GM12878 (cell line): ENCODE measurements around the gene USP16. TPM values are rescaled to one million over a fixed set of nuclear protein-coding genes. Genes with fewer than 3 reads are reported as not detected.

Source experiments
- CUX1 ChIP-seq: IDR thresholded peaks from 2 replicates; pipeline ENCODE4 v1.6.1; 2012; ENCODE audit warnings: improper control_type of control experiment, low read depth, low read length; ENCODE audit not compliant: insufficient replicate concordance
- polyA plus RNA-seq, 11 experiments: library from polyadenylated mRNA; depleted of rRNA in 4 of 11; unstranded in 6 of 11; stranded (reverse) in 5 of 11; fragments of >200 nt; fragmentation: Nextera tagmentation in 4 of 11; fragmentation: Illumina TruSeq in 1 of 11; extraction: Ambion mirVana in 4 of 11; extraction: Trizol in 1 of 11; gene quantifications; 1 replicate in 1 of 11; 2 replicates in 10 of 11; pipeline versions ENCODE4 v1.2.1 to v1.2.3, GENCODE V29; 2011 to 2016; ENCODE audit warnings: inconsistent platforms in 2 of 11, missing spikeins in 2 of 11, low read depth in 1 of 11
- total RNA-seq, 4 experiments: library from RNA; depleted of rRNA in 3 of 4; stranded (reverse); fragments of >200 nt in 3 of 4; fragmentation: Illumina TruSeq in 1 of 4; extraction: Trizol in 1 of 4; gene quantifications; 2 replicates each; pipeline versions ENCODE4 v1.2.1 to v1.2.3, GENCODE V29; 2013 to 2021

The USP16 gene
- total and polyA plus RNA-seq, 10 of the 15 experiments (the other 5 are each of a cell fraction or from before 2014, with no cell fraction given) = 29.5 to 68.7 (median 52.3) TPM

- TF ChIP-seq CUX1 = no peak
Measured at GRCh38 chr21:29102791-29103257, 78.4 kb downstream of the USP16 start (continued).

Other genes with a start within 250 kb of the USP16 start
- 11.7 and 11.8 TPM in 2 replicates for gene LTN1, start 31.8 kb upstream of the USP16 start, total RNA-seq (2014; rRNA removed)
- 16.5 and 17.3 TPM in 2 replicates for gene LTN1, start 31.8 kb upstream of the USP16 start, total RNA-seq (2014; rRNA removed; fragmentation: Illumina TruSeq; extraction: Trizol)
- gene LTN1, start 31.8 kb upstream of the USP16 start, total RNA-seq (2021) = 13.2 and 13.8 TPM in 2 replicates
- gene LTN1, start 31.8 kb upstream of the USP16 start, polyA plus RNA-seq (2011; rRNA removed) = 13.0 and 18.9 TPM in 2 replicates
- gene LTN1, start 31.8 kb upstream of the USP16 start, polyA plus RNA-seq (2014; fragmentation: Illumina TruSeq; extraction: Trizol) = 12.9 and 19.4 TPM in 2 replicates
- 10 to 100 TPM in 1 of 2 experiments, 1 to 10 TPM in 1; 3.5 to 10.1 TPM for gene LTN1, start 31.8 kb upstream of the USP16 start, polyA plus RNA-seq (2014; fragmentation: Nextera tagmentation; extraction: Ambion mirVana)
- gene LTN1, start 31.8 kb upstream of the USP16 start, polyA plus RNA-seq (2014; rRNA removed) = 6.7 and 8.4 TPM in 2 replicates
- gene LTN1, start 31.8 kb upstream of the USP16 start, polyA plus RNA-seq (2016; fragmentation: Nextera tagmentation; extraction: Ambion mirVana) = 10 to 100 TPM; 11.4 to 14.3 TPM
- 13.5 and 16.2 TPM in 2 replicates for gene RWDD2B, start 5.3 kb upstream of the USP16 start, total RNA-seq (2014; rRNA removed)
- 17.4 and 18.8 TPM in 2 replicates for gene RWDD2B, start 5.3 kb upstream of the USP16 start, total RNA-seq (2014; rRNA removed; fragmentation: Illumina TruSeq; extraction: Trizol)
- gene RWDD2B, start 5.3 kb upstream of the USP16 start, total RNA-seq (2021) = 15.0 and 17.6 TPM in 2 replicates
- 15.1 and 19.1 TPM in 2 replicates for gene RWDD2B, start 5.3 kb upstream of the USP16 start, polyA plus RNA-seq (2011; rRNA removed)
- gene RWDD2B, start 5.3 kb upstream of the USP16 start, polyA plus RNA-seq (2014; fragmentation: Illumina TruSeq; extraction: Trizol) = 22.0 and 29.9 TPM in 2 replicates
- 10 to 100 TPM; 33.2 to 37.1 TPM for gene RWDD2B, start 5.3 kb upstream of the USP16 start, polyA plus RNA-seq (2014; fragmentation: Nextera tagmentation; extraction: Ambion mirVana)
- gene RWDD2B, start 5.3 kb upstream of the USP16 start, polyA plus RNA-seq (2014; rRNA removed) = 11.9 and 14.2 TPM in 2 replicates
- 10 to 100 TPM; 34.4 to 38.3 TPM for gene RWDD2B, start 5.3 kb upstream of the USP16 start, polyA plus RNA-seq (2016; fragmentation: Nextera tagmentation; extraction: Ambion mirVana)
- gene CCT8, start 49.0 kb downstream of the USP16 start, total RNA-seq (2014; rRNA removed) = 321 and 373 TPM in 2 replicates
- gene CCT8, start 49.0 kb downstream of the USP16 start, total RNA-seq (2014; rRNA removed; fragmentation: Illumina TruSeq; extraction: Trizol) = 454 and 466 TPM in 2 replicates
- gene CCT8, start 49.0 kb downstream of the USP16 start, total RNA-seq (2021) = 343 and 351 TPM in 2 replicates
- gene CCT8, start 49.0 kb downstream of the USP16 start, polyA plus RNA-seq (2011; rRNA removed) = 402 and 618 TPM in 2 replicates
- 476 and 541 TPM in 2 replicates for gene CCT8, start 49.0 kb downstream of the USP16 start, polyA plus RNA-seq (2014; fragmentation: Illumina TruSeq; extraction: Trizol)
- gene CCT8, start 49.0 kb downstream of the USP16 start, polyA plus RNA-seq (2014; fragmentation: Nextera tagmentation; extraction: Ambion mirVana) = 100 to 1,000 TPM; 510 to 696 TPM
- gene CCT8, start 49.0 kb downstream of the USP16 start, polyA plus RNA-seq (2014; rRNA removed) = 293 and 348 TPM in 2 replicates
- gene CCT8, start 49.0 kb downstream of the USP16 start, polyA plus RNA-seq (2016; fragmentation: Nextera tagmentation; extraction: Ambion mirVana) = 100 to 1,000 TPM; 515 TPM
- 5.6 TPM in 2 replicates for gene MAP3K7CL, start 106.0 kb downstream of the USP16 start, total RNA-seq (2014; rRNA removed)
- gene MAP3K7CL, start 106.0 kb downstream of the USP16 start, total RNA-seq (2014; rRNA removed; fragmentation: Illumina TruSeq; extraction: Trizol) = 5.5 and 5.8 TPM in 2 replicates
- gene MAP3K7CL, start 106.0 kb downstream of the USP16 start, total RNA-seq (2021) = 6.2 and 7.7 TPM in 2 replicates
- gene MAP3K7CL, start 106.0 kb downstream of the USP16 start, polyA plus RNA-seq (2011; rRNA removed) = 13.3 and 14.2 TPM in 2 replicates
- 7.3 and 7.4 TPM in 2 replicates for gene MAP3K7CL, start 106.0 kb downstream of the USP16 start, polyA plus RNA-seq (2014; fragmentation: Illumina TruSeq; extraction: Trizol)
- gene MAP3K7CL, start 106.0 kb downstream of the USP16 start, polyA plus RNA-seq (2014; fragmentation: Nextera tagmentation; extraction: Ambion mirVana) = 10 to 100 TPM; 13.1 to 19.7 TPM
- gene MAP3K7CL, start 106.0 kb downstream of the USP16 start, polyA plus RNA-seq (2014; rRNA removed) = 3.2 and 4.2 TPM in 2 replicates
- 1 to 10 TPM; 4.2 to 5.8 TPM for gene MAP3K7CL, start 106.0 kb downstream of the USP16 start, polyA plus RNA-seq (2016; fragmentation: Nextera tagmentation; extraction: Ambion mirVana)